C4-2B (cell line): ENCODE data around the gene ROR2.

Source experiments
- ZFX ChIP-seq: fragments of 450-650 bp; IDR thresholded peaks from 2 replicates; pipeline ENCODE4 v1.6.1; 2017
- TF ChIP-seq, protein P1 (sequence below): fragments of 450-650 bp; conservative IDR thresholded peaks from 2 replicates; pipeline ENCODE4 v1.5.1; 2017; ENCODE audit warnings: mild to moderate bottlenecking

DNA sequence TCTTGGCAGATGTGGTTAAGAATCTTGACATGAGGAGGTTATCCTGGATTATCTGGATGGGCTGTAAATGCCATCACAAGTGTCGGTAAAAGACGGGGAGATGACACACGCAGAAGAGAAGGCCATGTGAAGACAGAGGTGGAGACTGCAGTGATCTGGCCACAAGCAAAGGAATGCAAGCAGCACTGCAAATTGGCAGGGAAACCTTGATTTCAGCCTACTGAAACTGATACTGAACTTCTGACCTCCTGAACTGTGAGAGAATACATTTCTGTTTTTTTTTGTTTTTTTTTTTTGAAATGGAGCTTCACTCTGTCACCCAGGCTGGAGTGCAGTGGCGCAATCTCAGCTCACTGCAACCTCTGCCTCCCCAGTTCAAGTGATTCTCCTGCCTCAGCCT, 433.9 kb downstream of the ROR2 start:
- TF ChIP-seq, protein P1, sequence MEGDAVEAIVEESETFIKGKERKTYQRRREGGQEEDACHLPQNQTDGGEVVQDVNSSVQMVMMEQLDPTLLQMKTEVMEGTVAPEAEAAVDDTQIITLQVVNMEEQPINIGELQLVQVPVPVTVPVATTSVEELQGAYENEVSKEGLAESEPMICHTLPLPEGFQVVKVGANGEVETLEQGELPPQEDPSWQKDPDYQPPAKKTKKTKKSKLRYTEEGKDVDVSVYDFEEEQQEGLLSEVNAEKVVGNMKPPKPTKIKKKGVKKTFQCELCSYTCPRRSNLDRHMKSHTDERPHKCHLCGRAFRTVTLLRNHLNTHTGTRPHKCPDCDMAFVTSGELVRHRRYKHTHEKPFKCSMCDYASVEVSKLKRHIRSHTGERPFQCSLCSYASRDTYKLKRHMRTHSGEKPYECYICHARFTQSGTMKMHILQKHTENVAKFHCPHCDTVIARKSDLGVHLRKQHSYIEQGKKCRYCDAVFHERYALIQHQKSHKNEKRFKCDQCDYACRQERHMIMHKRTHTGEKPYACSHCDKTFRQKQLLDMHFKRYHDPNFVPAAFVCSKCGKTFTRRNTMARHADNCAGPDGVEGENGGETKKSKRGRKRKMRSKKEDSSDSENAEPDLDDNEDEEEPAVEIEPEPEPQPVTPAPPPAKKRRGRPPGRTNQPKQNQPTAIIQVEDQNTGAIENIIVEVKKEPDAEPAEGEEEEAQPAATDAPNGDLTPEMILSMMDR, result no peak
- TF ChIP-seq ZFX, result no peak
